Testis (tissue), 2 donors: ENCODE measurements around the gene LRRC2.

Experiments
- CTCF ChIP-seq, 3 experiments: fragments of 450-650 bp in 2 of 3; fragments of 200-600 bp in 1 of 3; sonication (generic) in 1 of 3; IDR thresholded peaks; one replicate each; pipeline ENCODE4 v1.5.1; 2016 to 2019; ENCODE audit warnings: antibody characterized with exemption in 3 of 3, mild to moderate bottlenecking in 2 of 3, moderate library complexity in 1 of 3
- POLR2A ChIP-seq: fragments of 450-650 bp; IDR thresholded peaks from one replicate; pipeline ENCODE4 v1.6.1; 2017; ENCODE audit warnings: antibody characterized with exemption, mild to moderate bottlenecking, moderate library complexity

- no peak for TF ChIP-seq CTCF (IDR thresholded peaks at IDR 0.05)
- no peak for TF ChIP-seq POLR2A
Measured at GRCh38 chr3:46604127-46604526, 38.0 kb upstream of the LRRC2 start.
